Skeletal muscle satellite cell (primary cell): ENCODE data around the gene IL2RA.

Experiments used
- H3K27me3 ChIP-seq: 2 replicates; pipeline ENCODE4 v1.7.0; 2013; ENCODE audit warnings: low read length; ENCODE audit not compliant: control insufficient read depth, insufficient read depth
- H3K36me3 ChIP-seq: 2 replicates; pipeline ENCODE4 v1.7.0; 2013; ENCODE audit warnings: mild to moderate bottlenecking, control low read depth, low read length; ENCODE audit not compliant: insufficient read depth
- H3K4me1 ChIP-seq: 2 replicates; pipeline ENCODE4 v1.7.0; 2013; ENCODE audit warnings: low read length; ENCODE audit not compliant: control insufficient read depth, insufficient read depth
- H3K4me2 ChIP-seq: 2 replicates; pipeline ENCODE4 v1.7.0; 2013; ENCODE audit warnings: mild to moderate bottlenecking, low read length
- H3K4me3 ChIP-seq: 2 replicates; pipeline ENCODE4 v1.7.0; 2013; ENCODE audit warnings: low read length
- H3K9ac ChIP-seq: 2 replicates; pipeline ENCODE4 v1.7.0; 2013; ENCODE audit warnings: mild to moderate bottlenecking, low read depth, low read length, moderate library complexity
- H3K9me3 ChIP-seq: replicated peaks from 2 replicates; pipeline ENCODE4 v1.7.0; 2013; ENCODE audit warnings: mild to moderate bottlenecking, control low read depth, low read length

The IL2RA gene

GRCh38 chr10:6079044-6079443, 16.9 kb upstream of the IL2RA start:
- H3K36me3 ChIP-seq = no peaks in the 10 kb centered on the region
- H3K4me1 ChIP-seq = peaks cover 8% of the 10 kb centered on the region
- H3K4me3 ChIP-seq = no peak overlapping the region
- peaks cover 56% of the 10 kb centered on the region for H3K27me3 ChIP-seq
- no peak overlapping the region for H3K9ac ChIP-seq
- H3K4me2 ChIP-seq = no peak overlapping the region
- no peaks in the 10 kb centered on the region for H3K9me3 ChIP-seq

- Histone ChIP-seq H3K27me3 (peaks cover 49% of the 10 kb centered on the region), H3K9ac (no peak overlapping the region), H3K4me3 (no peak overlapping the region), H3K9me3 (no peaks in the 10 kb centered on the region), H3K4me1 (peaks cover 3% of the 10 kb centered on the region), H3K36me3 (no peaks in the 10 kb centered on the region), H3K4me2 (no peak overlapping the region)
These were observed 15.0 kb upstream of the IL2RA start for GRCh38 chr10:6077071-6077675.

- Histone ChIP-seq H3K9me3 (no peaks in the 10 kb centered on the region), H3K4me3 (no peak overlapping the region), H3K36me3 (no peaks in the 10 kb centered on the region), H3K9ac (no peak overlapping the region), H3K4me2 (no peak overlapping the region), H3K27me3 (peaks cover 61% of the 10 kb centered on the region), H3K4me1 (peaks cover 3% of the 10 kb centered on the region)
These were observed 12.5 kb upstream of the IL2RA start for GRCh38 chr10:6074489-6075301.

GRCh38 chr10:6072215-6072934, 10.2 kb upstream of the IL2RA start:
- no peak overlapping the region for H3K4me3 ChIP-seq
- H3K4me1 ChIP-seq = peaks cover 3% of the 10 kb centered on the region
- peaks cover 64% of the 10 kb centered on the region for H3K27me3 ChIP-seq
- no peaks in the 10 kb centered on the region for H3K36me3 ChIP-seq
- no peaks in the 10 kb centered on the region for H3K9me3 ChIP-seq
- H3K9ac ChIP-seq = no peak overlapping the region
- H3K4me2 ChIP-seq = no peak overlapping the region

GRCh38 chr10:6071181-6072175, 9.3 kb upstream of the IL2RA start:
- Histone ChIP-seq H3K4me3 (no peak overlapping the region), H3K9ac (no peak overlapping the region), H3K9me3 (no peaks in the 10 kb centered on the region), H3K36me3 (no peaks in the 10 kb centered on the region), H3K27me3 (peaks cover 59% of the 10 kb centered on the region), H3K4me2 (no peak overlapping the region), H3K4me1 (peaks cover 3% of the 10 kb centered on the region)

GRCh38 chr10:6070660-6071059, 8.5 kb upstream of the IL2RA start:
- Histone ChIP-seq H3K4me1 (peaks cover 3% of the 10 kb centered on the region), H3K4me3 (no peak overlapping the region), H3K36me3 (no peaks in the 10 kb centered on the region)

GRCh38 chr10:6069081-6069931, 7.1 kb upstream of the IL2RA start:
- Histone ChIP-seq H3K27me3 (peaks cover 61% of the 10 kb centered on the region), H3K36me3 (no peaks in the 10 kb centered on the region), H3K4me3 (no peak overlapping the region), H3K9me3 (no peaks in the 10 kb centered on the region), H3K4me1 (no peaks in the 10 kb centered on the region), H3K4me2 (no peak overlapping the region), H3K9ac (no peak overlapping the region)

More at GRCh38 chr10:6070660-6071059, 8.5 kb upstream of the IL2RA start:
- Histone ChIP-seq H3K9ac (no peak overlapping the region), H3K27me3 (peaks cover 60% of the 10 kb centered on the region), H3K4me2 (no peak overlapping the region), H3K9me3 (no peaks in the 10 kb centered on the region)

GRCh38 chr10:6068422-6068821, 6.3 kb upstream of the IL2RA start:
- no peak overlapping the region for H3K4me2 ChIP-seq
- H3K27me3 ChIP-seq = peaks cover 55% of the 10 kb centered on the region
- no peaks in the 10 kb centered on the region for H3K4me1 ChIP-seq
- no peak overlapping the region for H3K4me3 ChIP-seq
- H3K36me3 ChIP-seq = no peaks in the 10 kb centered on the region
- no peak overlapping the region for H3K9ac ChIP-seq
- H3K9me3 ChIP-seq = no peaks in the 10 kb centered on the region

GRCh38 chr10:6068006-6068405, 5.8 kb upstream of the IL2RA start:
- Histone ChIP-seq H3K9me3 (no peaks in the 10 kb centered on the region), H3K27me3 (peaks cover 55% of the 10 kb centered on the region), H3K9ac (no peak overlapping the region), H3K4me2 (no peak overlapping the region), H3K4me3 (no peak overlapping the region), H3K36me3 (no peaks in the 10 kb centered on the region), H3K4me1 (no peaks in the 10 kb centered on the region)

- Histone ChIP-seq H3K27me3 (peaks cover 49% of the 10 kb centered on the region), H3K4me1 (no peaks in the 10 kb centered on the region), H3K4me3 (no peak overlapping the region), H3K9me3 (no peaks in the 10 kb centered on the region), H3K36me3 (no peaks in the 10 kb centered on the region), H3K4me2 (no peak overlapping the region), H3K9ac (no peak overlapping the region)
These were observed 5.3 kb upstream of the IL2RA start for GRCh38 chr10:6067457-6067856.
